NK-92 treated with Interleukin-12 subunit alpha and Interleukin-12 subunit beta, amount 100 ng/mL, for 24 hours (cell line): ENCODE results near the gene SEPTIN5.

ENCODE experiments used
- DNase-seq: peaks from one replicate; lab custom pipeline; 2025; lab: John Stamatoyannopoulos, UW

The SEPTIN5 gene

GRCh38 chr22:19760951-19761724 lies 46.8 kb downstream of the SEPTIN5 start:
- no peak for DNase-seq

- no peak for DNase-seq
Observed at GRCh38 chr22:19761725-19762567, 47.6 kb downstream of the SEPTIN5 start.

DNA sequence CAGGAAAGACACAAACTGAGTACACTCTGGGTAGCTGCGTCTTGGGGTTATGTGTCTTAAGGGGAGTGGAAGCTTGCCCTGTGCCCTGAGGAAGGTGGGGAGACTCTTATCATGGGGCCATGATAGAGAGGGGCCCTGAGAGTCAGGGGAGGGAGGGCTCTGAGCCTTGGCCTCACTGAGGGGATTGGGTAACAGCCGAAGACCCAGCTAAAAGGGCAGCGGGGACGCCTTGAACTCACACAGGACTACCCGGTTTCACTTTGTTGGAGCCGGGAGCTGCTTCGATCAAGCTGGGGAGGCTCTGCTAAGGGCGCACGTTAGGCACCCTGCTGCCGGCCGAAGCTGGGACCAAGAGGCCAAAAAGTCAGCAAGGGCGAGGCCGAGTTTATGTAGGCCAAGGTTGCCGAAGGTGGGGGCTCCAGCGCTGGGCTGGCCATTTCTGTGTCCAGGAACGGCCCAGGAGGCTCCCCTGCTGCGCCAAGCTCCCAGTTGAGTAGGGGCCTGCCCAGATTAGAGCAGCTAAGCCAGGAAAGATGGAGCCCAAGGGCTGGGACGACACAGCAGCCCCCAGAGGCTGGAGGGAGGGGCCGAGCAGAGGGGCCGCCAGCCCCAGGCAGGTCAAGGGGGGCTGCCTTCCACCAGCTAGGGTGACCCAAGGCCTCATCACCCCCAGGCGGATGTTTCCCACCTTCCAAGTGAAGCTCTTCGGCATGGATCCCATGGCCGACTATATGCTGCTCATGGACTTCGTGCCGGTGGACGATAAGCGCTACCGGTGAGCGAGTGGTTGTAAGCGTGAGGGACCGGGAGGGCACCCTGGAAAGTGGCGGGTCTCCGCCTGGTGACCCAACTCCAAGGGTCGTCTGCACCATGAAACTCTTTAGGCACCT lies 48.5 kb downstream of the SEPTIN5 start:
- DNase-seq = no peak

- DNase-seq = no peak
Observed at GRCh38 chr22:19763458-19764298, 49.4 kb downstream of the SEPTIN5 start.

- DNase-seq = no peak
Observed at GRCh38 chr22:19764299-19764593, 49.9 kb downstream of the SEPTIN5 start.

GRCh38 chr22:19764636-19765476 lies 50.6 kb downstream of the SEPTIN5 start:
- DNase-seq = no peak

DNA sequence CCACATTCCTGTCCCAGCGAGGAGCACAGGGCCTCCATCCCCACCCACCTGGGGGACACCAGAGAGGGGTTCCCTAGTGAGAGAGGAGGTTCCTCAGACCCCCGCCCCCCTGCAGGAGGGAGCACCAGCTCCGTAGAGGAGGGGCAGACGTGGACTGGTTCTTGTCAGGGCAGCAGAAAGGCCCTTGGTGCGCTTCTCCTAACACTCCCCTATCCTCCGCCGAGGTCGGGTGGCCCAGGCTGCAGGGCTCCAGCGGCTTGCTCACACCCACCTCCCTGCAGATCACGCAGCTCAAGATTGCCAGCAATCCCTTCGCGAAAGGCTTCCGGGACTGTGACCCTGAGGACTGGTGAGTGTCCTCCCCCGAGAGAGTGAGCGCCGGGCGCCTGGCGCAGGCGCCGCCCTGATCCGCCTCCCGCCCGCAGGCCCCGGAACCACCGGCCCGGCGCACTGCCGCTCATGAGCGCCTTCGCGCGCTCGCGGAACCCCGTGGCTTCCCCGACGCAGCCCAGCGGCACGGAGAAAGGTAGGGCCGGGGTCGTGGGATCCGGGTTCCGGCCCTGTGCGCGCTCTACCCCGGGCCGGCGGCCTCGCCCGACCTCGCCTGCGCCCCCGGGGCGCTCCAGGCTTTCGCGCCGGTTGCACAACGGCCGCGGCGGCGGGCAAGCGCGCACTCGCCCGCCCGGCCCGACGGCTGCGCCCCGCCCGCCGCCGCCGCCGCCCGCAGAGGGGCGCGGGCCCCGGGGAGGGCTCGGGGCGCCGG lies 51.4 kb downstream of the SEPTIN5 start:
- DNase-seq = no peak

DNA sequence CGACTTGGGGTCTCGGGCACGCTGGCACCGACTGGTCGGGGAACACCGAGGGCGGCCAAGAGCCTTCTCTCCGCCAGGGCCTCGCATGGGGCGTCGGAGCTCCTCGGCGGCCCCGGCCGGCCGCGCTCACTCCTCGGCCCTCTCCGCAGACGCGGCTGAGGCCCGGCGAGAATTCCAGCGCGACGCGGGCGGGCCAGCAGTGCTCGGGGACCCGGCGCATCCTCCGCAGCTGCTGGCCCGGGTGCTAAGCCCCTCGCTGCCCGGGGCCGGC lies 51.9 kb downstream of the SEPTIN5 start:
- no peak for DNase-seq

GRCh38 chr22:19766511-19767426 lies 52.5 kb downstream of the SEPTIN5 start:
- no peak for DNase-seq

- DNase-seq = no peak
Observed at GRCh38 chr22:19767427-19768341, 53.4 kb downstream of the SEPTIN5 start.

- no peak for DNase-seq
Observed at GRCh38 chr22:19769393-19769715, 55.1 kb downstream of the SEPTIN5 start.

DNA sequence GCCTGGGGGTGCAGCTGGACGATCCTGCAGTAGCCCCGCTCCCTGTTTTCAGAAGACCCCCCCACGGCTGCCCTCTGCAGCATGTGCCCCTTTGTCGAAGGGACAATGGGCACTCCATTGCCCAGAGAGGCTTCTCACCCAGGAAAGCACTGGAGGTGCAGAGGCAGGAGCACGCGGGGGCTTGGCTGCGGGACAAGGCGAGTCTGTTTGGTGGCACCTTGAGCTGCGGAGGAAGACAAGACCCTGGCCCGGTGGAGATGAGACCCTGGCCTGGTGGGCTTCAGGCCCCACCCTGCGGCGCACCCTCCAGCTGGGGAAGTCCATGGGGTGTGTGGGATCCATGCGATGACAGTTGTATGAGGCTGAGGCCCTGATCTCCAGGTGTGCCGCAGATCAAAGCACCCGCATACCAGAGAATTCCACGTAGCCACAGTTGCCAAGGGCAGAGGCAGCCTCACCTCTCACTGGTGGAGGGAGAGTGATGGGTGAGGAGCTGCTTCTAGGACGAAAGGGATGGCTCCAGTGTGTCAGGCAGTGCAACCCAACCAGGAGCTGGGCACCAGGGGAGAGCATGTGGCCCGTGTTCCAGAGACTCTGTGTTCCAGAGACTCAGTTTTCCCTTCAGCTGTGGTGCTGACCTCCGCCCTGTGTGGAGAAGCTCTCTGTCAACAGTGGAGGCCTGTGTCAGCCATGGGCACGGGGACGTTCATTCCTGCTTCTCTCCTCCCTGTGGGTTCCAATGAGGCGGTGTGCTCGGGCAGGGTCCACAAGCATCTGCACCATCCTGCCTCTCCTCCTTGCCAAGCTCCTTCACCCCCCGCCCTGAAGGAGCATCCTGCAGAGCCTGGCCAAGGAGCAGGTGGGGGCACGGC lies 56.3 kb downstream of the SEPTIN5 start:
- DNase-seq = no peak

DNA sequence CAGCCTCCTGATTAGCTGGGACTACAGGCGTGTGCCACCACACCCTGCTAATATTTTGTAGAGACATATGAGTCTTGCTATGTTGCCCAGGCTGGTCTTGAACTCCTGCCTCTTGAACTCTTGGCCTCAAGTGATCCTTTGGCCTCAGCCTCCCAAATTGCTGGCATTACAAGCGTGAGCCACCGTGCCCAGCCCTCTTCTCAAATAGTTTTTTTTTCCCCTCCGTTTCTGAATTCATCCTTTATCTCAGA lies 58.0 kb downstream of the SEPTIN5 start:
- DNase-seq = no peak
